Loucy (cell line): ENCODE results near the gene RPS6KA5.
"Not testable (repeated sequence)": the region's sequence is repeated elsewhere in the genome, so short reads cannot be mapped to it uniquely, and the experiment has no call there.

Experiments used
- H2AFZ ChIP-seq: fragments of 200-600 bp; sonication (generic); 2 replicates; pipeline ENCODE4 v1.6.0; 2016; ENCODE audit warnings: antibody characterized with exemption, mild to moderate bottlenecking, low read length, moderate library complexity
- H3F3A ChIP-seq: fragments of 200-600 bp; 2 replicates; pipeline ENCODE4 v1.6.0; 2016; ENCODE audit warnings: antibody characterized with exemption, low read depth, mild to moderate bottlenecking
- H3K27me3 ChIP-seq: fragments of 200-600 bp; sonication (generic); 2 replicates; pipeline ENCODE4 v1.6.1; 2014; ENCODE audit warnings: low read length, mild to moderate bottlenecking; ENCODE audit not compliant: insufficient read depth, poor library complexity, severe bottlenecking
- H3K36me3 ChIP-seq: fragments of 200-600 bp; sonication (generic); 2 replicates; pipeline ENCODE4 v1.6.1; 2016; ENCODE audit warnings: low read length; ENCODE audit not compliant: insufficient read depth
- H3K4me1 ChIP-seq: fragments of 200-600 bp; sonication (generic); 2 replicates; pipeline ENCODE4 v1.5.1; 2014; ENCODE audit warnings: low read length, mild to moderate bottlenecking; ENCODE audit not compliant: insufficient read depth, poor library complexity, severe bottlenecking
- H3K4me2 ChIP-seq: fragments of 200-600 bp; sonication (generic); 2 replicates; pipeline ENCODE4 v1.6.0; 2014; ENCODE audit warnings: antibody characterized with exemption, low read length, low read depth, mild to moderate bottlenecking; ENCODE audit not compliant: poor library complexity, severe bottlenecking
- H3K4me3 ChIP-seq: fragments of 200-600 bp; sonication (generic); 2 replicates; pipeline ENCODE4 v1.5.1; 2014; ENCODE audit warnings: low read length, mild to moderate bottlenecking, mixed read lengths; ENCODE audit not compliant: poor library complexity, severe bottlenecking
- H3K79me2 ChIP-seq: fragments of 200-600 bp; sonication (generic); 2 replicates; pipeline ENCODE4 v1.6.1; 2014; ENCODE audit warnings: low read length; ENCODE audit not compliant: insufficient read depth
- H3K9ac ChIP-seq: fragments of 200-600 bp; sonication (generic); 2 replicates; pipeline ENCODE4 v1.6.0; 2014; ENCODE audit warnings: mild to moderate bottlenecking, low read depth, low read length, moderate library complexity; ENCODE audit not compliant: poor library complexity, severe bottlenecking
- H3K9me2 ChIP-seq: fragments of 200-600 bp; sonication (generic); replicated peaks from 2 replicates; pipeline ENCODE4 v1.6.1; 2016; ENCODE audit warnings: low read depth, low read length, mixed read lengths
- H3K9me3 ChIP-seq: fragments of 200-600 bp; sonication (generic); 2 replicates; pipeline ENCODE4 v1.6.1; 2014; ENCODE audit warnings: mild to moderate bottlenecking, antibody characterized with exemption, low read length, low read depth; ENCODE audit not compliant: insufficient read depth
- H4K20me1 ChIP-seq: fragments of 200-600 bp; sonication (generic); 2 replicates; pipeline ENCODE4 v1.6.0; 2014; ENCODE audit warnings: antibody characterized with exemption, low read length, mild to moderate bottlenecking; ENCODE audit not compliant: insufficient read depth, poor library complexity, severe bottlenecking
- EZH2phosphoT487 ChIP-seq: fragments of 200-600 bp; IDR thresholded peaks from 2 replicates; pipeline ENCODE4 v1.6.1; 2018; ENCODE audit warnings: antibody characterized with exemption, mild to moderate bottlenecking, moderate library complexity, borderline replicate concordance
- TF ChIP-seq, protein P1 (sequence below): fragments of 200-600 bp; sonication (generic); conservative IDR thresholded peaks from 2 replicates; pipeline ENCODE4 v1.5.1; 2014; ENCODE audit warnings: mild to moderate bottlenecking, antibody characterized with exemption, low read length

Gene RPS6KA5

DNA sequence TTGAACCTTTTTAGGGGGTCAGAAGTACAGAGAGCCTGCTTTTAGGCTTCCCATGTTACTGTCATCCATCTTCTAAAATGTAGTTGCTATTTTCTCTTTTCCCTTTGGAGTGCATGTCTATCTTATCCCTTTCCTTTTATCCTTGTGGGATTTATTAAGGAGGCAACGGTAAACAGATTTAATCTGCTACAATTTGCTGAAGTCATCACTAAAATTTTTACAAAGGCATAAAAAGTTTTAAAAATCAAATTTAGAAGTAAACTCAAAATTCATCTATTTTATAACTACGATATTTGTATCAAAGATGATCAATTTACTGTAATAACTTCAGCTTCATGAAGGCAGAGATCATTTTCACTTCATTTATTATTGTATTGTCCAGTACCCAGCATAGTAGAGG lies 118.7 kb downstream of the RPS6KA5 start:
- peaks cover 7% of the 10 kb centered on the region for H3K27me3 ChIP-seq
- H3K79me2 ChIP-seq = no peaks in the 10 kb centered on the region
- no peaks in the 10 kb centered on the region for H3K4me1 ChIP-seq
- no peaks in the 10 kb centered on the region for H3F3A ChIP-seq
- no peak overlapping the region for H2AFZ ChIP-seq
- H3K9me2 ChIP-seq = no peaks in the 10 kb centered on the region
- no peak overlapping the region for H3K4me2 ChIP-seq
- H3K4me3 ChIP-seq = no peak overlapping the region
- no peaks in the 10 kb centered on the region for H4K20me1 ChIP-seq
- H3K36me3 ChIP-seq = peaks cover 74% of the 10 kb centered on the region
- TF ChIP-seq, protein P1, sequence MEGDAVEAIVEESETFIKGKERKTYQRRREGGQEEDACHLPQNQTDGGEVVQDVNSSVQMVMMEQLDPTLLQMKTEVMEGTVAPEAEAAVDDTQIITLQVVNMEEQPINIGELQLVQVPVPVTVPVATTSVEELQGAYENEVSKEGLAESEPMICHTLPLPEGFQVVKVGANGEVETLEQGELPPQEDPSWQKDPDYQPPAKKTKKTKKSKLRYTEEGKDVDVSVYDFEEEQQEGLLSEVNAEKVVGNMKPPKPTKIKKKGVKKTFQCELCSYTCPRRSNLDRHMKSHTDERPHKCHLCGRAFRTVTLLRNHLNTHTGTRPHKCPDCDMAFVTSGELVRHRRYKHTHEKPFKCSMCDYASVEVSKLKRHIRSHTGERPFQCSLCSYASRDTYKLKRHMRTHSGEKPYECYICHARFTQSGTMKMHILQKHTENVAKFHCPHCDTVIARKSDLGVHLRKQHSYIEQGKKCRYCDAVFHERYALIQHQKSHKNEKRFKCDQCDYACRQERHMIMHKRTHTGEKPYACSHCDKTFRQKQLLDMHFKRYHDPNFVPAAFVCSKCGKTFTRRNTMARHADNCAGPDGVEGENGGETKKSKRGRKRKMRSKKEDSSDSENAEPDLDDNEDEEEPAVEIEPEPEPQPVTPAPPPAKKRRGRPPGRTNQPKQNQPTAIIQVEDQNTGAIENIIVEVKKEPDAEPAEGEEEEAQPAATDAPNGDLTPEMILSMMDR = no peak
- no peak for TF ChIP-seq EZH2phosphoT487
- peaks cover 21% of the 10 kb centered on the region for H3K9me3 ChIP-seq
- H3K9ac ChIP-seq = no peak overlapping the region

DNA sequence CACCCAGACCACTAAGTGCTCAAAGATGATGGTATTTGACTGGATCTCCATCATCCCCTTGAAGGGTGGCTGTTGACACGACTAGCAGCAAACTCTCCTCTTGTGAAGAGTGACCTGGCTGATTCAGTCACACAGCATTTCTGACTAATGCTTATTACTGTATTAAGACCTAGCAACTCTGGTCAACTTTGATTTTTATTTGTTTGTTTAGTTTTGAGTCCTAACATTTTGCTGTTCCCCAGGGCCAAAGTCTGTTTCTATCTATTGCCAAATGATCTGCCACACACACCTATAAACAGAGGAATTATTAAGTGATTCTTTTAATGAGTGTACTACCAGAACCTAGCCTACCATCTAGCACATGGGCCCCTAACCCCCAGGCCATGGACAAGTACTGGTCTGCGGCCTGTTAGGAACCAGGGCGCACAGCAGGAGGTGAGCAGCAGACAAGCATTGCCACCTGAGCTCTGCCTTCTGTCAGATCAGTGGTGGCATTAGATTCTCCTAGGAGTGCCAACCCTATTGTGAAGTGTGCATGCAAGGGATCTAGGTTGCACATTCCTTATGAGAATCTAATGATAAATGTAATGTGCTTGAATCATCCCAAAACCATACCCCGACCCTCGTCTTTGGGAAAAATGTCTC lies 120.0 kb downstream of the RPS6KA5 start:
- H3K4me1 ChIP-seq = no peaks in the 10 kb centered on the region
- no peak overlapping the region for H3K4me3 ChIP-seq
- no peak overlapping the region for H3K4me2 ChIP-seq
- H3K9ac ChIP-seq = no peak overlapping the region
- peaks cover 77% of the 10 kb centered on the region for H3K36me3 ChIP-seq
- H4K20me1 ChIP-seq = no peaks in the 10 kb centered on the region
- H3F3A ChIP-seq = no peaks in the 10 kb centered on the region
- H3K9me3 ChIP-seq = peaks cover 21% of the 10 kb centered on the region
- no peaks in the 10 kb centered on the region for H3K9me2 ChIP-seq
- H2AFZ ChIP-seq = no peak overlapping the region
- TF ChIP-seq EZH2phosphoT487 = no peak
- TF ChIP-seq, protein P1 = no peak
- H3K79me2 ChIP-seq = no peaks in the 10 kb centered on the region
- H3K27me3 ChIP-seq = peaks cover 7% of the 10 kb centered on the region

DNA sequence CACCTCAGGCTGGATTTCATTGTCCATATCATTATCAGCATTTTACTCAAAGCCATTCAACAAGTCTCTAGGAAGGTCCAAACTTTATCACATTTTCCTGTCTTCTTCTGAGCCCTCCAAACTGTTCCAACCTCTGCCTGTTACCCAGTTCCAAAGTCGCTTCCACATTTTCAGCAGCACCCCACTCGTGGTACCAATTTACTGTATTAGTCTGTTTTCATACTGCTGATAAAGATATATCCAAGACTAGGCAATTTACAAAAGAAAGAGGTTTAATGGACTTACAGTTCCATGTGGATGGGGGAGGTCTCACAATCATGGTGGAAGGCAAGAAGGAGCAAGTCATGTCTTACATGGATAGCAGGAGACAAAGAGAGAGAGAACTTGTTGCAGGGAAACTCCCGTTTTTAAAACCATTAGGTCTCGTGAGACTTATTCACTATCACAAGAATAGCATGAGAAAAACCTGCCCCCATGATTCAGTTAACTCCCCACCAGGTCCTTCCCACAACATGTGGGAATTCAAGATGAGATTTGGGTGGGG lies 121.1 kb downstream of the RPS6KA5 start:
- H3K27me3 ChIP-seq, H3K9me2 ChIP-seq, H2AFZ ChIP-seq, H3K4me3 ChIP-seq, H3K4me2 ChIP-seq, H3K4me1 ChIP-seq, H3K79me2 ChIP-seq, H3K9ac ChIP-seq, H4K20me1 ChIP-seq, H3F3A ChIP-seq: not testable (repeated sequence)
- Histone ChIP-seq H3K9me3 (peaks cover 21% of the 10 kb centered on the region), H3K36me3 (peaks cover 70% of the 10 kb centered on the region)

DNA sequence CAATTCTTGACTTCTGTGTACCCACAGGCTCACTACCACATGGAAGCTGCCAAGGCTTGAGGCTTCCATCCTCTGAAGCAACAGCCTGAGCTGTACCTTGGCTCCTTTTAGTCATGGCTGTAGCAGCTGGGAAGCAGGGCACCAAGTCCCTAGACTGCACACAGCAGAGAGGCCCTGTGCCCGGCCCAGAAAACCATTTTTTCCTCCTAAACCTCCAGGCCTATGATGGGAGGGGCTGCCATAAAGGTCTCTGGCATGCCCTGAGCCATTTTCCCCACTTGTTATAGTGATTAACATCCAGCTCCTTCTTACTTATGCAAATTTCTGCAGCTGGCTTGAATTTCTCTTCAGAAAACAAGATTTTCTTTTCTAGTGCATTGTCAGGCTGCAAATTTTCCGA lies 121.8 kb downstream of the RPS6KA5 start:
- Histone ChIP-seq H3K9me2 (no peaks in the 10 kb centered on the region), H2AFZ (no peak overlapping the region), H3K36me3 (peaks cover 67% of the 10 kb centered on the region), H3K4me3 (no peak overlapping the region), H3K4me2 (no peak overlapping the region), H4K20me1 (no peaks in the 10 kb centered on the region), H3K4me1 (no peaks in the 10 kb centered on the region), H3K9ac (no peak overlapping the region), H3K27me3 (peaks cover 7% of the 10 kb centered on the region), H3K79me2 (no peaks in the 10 kb centered on the region), H3F3A (no peaks in the 10 kb centered on the region), H3K9me3 (peaks cover 21% of the 10 kb centered on the region)
- no peak for TF ChIP-seq EZH2phosphoT487
- TF ChIP-seq, protein P1 = no peak
